PFSK-1 (cell line): ENCODE measurements around the gene NXPH3.

Source experiments
- FOXP2 ChIP-seq: optimal IDR thresholded peaks from 2 replicates; pipeline ENCODE3; 2011; ENCODE audit warnings: borderline replicate concordance, control low read depth, inconsistent platforms; ENCODE audit not compliant: insufficient read depth; ENCODE audit errors: extremely low read length, extremely low read depth
- POLR2AphosphoS5 ChIP-seq: IDR thresholded peaks from 2 replicates; pipeline ENCODE4 v1.6.1; 2012; ENCODE audit warnings: low read depth, mild to moderate bottlenecking, control low read depth, low read length, moderate library complexity
- SIN3A ChIP-seq: IDR thresholded peaks from 2 replicates; pipeline ENCODE4 v1.6.1; 2012; ENCODE audit warnings: mild to moderate bottlenecking, low read length, moderate library complexity, borderline replicate concordance; ENCODE audit not compliant: insufficient read depth
- TAF1 ChIP-seq: IDR thresholded peaks from 2 replicates; pipeline ENCODE4 v1.6.1; 2012; ENCODE audit warnings: low read length, control low read depth, borderline replicate concordance; ENCODE audit not compliant: insufficient read depth
- TF ChIP-seq, protein P1 (sequence below), 2 experiments: IDR thresholded peaks; 2 replicates each; pipeline versions ENCODE4 v1.6.1 to v1.8.0; 2011 to 2012; ENCODE audit warnings: low read depth in 2 of 2, low read length in 2 of 2, control low read depth in 1 of 2, inconsistent platforms in 1 of 2, mild to moderate bottlenecking in 1 of 2, moderate library complexity in 1 of 2; ENCODE audit not compliant: insufficient read depth in 1 of 2

Gene NXPH3

DNA sequence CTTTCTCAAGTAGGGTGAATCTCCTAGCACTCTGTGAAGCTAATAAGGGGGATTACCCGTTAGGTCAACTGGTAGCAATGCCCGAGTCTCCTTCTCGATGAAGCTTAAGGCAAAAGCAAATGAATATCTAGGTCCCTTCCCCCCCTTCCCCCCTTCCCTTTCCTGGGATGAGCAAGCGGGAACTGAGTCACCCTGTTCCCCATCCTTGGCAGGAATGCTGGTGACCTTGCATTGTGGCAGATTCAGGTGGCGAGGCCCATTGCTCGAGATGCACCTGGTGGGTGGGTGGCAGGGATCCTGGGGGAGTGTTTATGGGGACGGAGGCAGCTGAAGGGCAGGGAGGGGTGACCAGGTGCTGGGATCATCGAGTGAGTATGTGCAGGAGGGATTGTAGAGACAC, 7.1 kb downstream of the NXPH3 start:
- TF ChIP-seq POLR2AphosphoS5 (no peak), SIN3A (no peak), FOXP2 (no peak)
- TF ChIP-seq, protein P1, sequence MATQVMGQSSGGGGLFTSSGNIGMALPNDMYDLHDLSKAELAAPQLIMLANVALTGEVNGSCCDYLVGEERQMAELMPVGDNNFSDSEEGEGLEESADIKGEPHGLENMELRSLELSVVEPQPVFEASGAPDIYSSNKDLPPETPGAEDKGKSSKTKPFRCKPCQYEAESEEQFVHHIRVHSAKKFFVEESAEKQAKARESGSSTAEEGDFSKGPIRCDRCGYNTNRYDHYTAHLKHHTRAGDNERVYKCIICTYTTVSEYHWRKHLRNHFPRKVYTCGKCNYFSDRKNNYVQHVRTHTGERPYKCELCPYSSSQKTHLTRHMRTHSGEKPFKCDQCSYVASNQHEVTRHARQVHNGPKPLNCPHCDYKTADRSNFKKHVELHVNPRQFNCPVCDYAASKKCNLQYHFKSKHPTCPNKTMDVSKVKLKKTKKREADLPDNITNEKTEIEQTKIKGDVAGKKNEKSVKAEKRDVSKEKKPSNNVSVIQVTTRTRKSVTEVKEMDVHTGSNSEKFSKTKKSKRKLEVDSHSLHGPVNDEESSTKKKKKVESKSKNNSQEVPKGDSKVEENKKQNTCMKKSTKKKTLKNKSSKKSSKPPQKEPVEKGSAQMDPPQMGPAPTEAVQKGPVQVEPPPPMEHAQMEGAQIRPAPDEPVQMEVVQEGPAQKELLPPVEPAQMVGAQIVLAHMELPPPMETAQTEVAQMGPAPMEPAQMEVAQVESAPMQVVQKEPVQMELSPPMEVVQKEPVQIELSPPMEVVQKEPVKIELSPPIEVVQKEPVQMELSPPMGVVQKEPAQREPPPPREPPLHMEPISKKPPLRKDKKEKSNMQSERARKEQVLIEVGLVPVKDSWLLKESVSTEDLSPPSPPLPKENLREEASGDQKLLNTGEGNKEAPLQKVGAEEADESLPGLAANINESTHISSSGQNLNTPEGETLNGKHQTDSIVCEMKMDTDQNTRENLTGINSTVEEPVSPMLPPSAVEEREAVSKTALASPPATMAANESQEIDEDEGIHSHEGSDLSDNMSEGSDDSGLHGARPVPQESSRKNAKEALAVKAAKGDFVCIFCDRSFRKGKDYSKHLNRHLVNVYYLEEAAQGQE (IDR thresholded peaks at IDR 0.05; ENCODE audit: insufficient read depth in 1 of 2, low read depth in 2 of 2, low read length in 2 of 2): no peak

DNA sequence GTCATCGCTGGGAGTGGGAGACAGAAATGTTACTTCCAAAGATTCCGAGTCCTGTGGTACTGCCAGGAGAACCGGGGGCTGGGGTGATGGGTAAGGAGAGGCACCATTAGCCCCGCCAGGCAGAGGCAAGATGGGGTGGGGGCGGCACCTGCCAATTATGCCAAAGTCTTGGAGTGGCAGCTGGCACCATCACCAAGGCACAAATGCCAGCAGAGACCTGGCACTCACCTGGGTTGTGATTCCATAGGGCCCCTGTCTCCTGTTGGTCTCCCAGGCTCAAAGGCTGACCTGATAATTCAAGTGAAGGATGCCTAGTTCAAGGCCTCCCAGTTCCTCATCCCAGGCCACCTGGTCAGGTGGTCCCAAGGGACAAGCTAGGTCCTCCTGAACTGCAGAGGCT, 7.6 kb downstream of the NXPH3 start:
- TF ChIP-seq, protein P1 (IDR thresholded peaks at IDR 0.05; ENCODE audit: insufficient read depth in 1 of 2, low read depth in 2 of 2, low read length in 2 of 2): no peak
- TF ChIP-seq FOXP2 (no peak), SIN3A (no peak), TAF1 (no peak), POLR2AphosphoS5 (no peak)

DNA sequence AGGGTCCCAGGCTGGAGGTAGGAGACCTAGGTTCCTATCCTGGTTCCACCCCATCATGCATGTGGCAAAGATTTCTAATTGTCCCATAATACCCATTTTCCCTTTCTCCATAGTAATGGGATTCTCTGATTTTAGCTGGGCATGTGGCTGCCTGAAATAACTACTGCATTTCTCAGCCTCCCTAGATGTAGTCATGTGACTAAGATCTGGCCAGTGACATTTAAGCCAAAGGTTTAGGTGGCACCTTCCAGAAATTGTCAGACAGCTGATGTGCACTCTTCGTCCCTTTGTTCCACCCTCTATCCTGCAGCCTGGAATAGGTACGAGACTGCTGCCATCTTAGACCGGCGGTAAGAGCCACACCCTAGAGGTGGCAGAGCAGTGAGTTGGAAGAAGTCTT, 8.2 kb downstream of the NXPH3 start:
- TF ChIP-seq TAF1: no peak
- no peak for TF ChIP-seq FOXP2
- TF ChIP-seq, protein P1 (IDR thresholded peaks at IDR 0.05; ENCODE audit: insufficient read depth in 1 of 2, low read depth in 2 of 2, low read length in 2 of 2): no peak
- TF ChIP-seq POLR2AphosphoS5: no peak
- no peak for TF ChIP-seq SIN3A

DNA sequence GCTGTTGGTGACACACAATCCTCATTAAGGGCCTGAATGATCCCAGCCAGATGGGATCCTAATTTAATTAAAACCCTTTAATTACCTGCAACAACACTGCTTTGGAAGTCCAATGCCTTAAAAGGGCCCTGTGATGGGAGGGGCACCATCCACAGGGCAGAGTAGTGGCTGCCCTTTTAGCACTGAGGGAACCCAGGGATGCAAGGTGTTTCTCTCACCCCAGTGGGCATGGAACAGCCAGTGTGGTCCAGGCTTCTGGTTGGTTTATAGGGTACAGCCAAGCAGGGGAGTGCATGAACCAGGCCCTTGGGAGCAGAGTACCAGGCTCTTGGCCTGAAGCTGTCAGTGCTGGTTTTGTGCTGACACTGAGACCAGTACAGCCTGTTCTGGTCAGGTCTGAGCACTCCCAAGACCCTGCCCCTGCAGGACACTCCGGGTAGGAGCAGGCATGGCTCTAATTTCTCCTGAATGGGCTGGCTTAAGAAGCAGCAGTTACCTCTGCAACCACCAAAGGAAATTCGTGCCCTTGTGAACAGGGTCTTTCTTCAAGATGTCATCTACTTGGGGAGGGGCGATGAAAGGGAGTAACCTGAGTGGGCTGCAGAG, 9.9 kb downstream of the NXPH3 start:
- no peak for TF ChIP-seq SIN3A
- TF ChIP-seq TAF1: no peak
- TF ChIP-seq, protein P1 (IDR thresholded peaks at IDR 0.05; ENCODE audit: insufficient read depth in 1 of 2, low read depth in 2 of 2, low read length in 2 of 2): no peak
- no peak for TF ChIP-seq FOXP2
- no peak for TF ChIP-seq POLR2AphosphoS5
